Left ventricle myocardium inferior (tissue), 1 donor: Measurements from ENCODE around the gene NOS1AP. TPM values are rescaled to one million over a fixed set of nuclear protein-coding genes. Genes with fewer than 3 reads are reported as not detected.

Source experiments
- DNase-seq: peaks from one replicate; pipeline ENCODE4 v3.0.0-alpha.2; 2020
- H3K27ac ChIP-seq: fragments of 200-600 bp; replicated peaks from 2 replicates; pipeline ENCODE4 v1.8.0; 2021
- H3K27me3 ChIP-seq: fragments of 200-600 bp; 2 replicates; pipeline ENCODE4 v1.8.0; 2021; ENCODE audit warnings: low read depth
- H3K36me3 ChIP-seq: fragments of 200-600 bp; 2 replicates; pipeline ENCODE4 v1.8.0; 2021
- H3K4me1 ChIP-seq: fragments of 200-600 bp; 2 replicates; pipeline ENCODE4 v1.8.0; 2021
- H3K4me3 ChIP-seq: fragments of 200-600 bp; 2 replicates; pipeline ENCODE4 v1.8.0; 2021; ENCODE audit warnings: mild to moderate bottlenecking, moderate library complexity
- H3K9me3 ChIP-seq: fragments of 200-600 bp; replicated peaks from 2 replicates; pipeline ENCODE4 v1.8.0; 2021
- intact Hi-C: fragments of 100-400 bp; cut with micrococcal nuclease; formaldehyde crosslinking; loops from one replicate; pipeline ENCODE4 v1.11.0; 2022
- total RNA-seq: library from RNA; stranded (reverse); fragmentation: NEBNext Ultra II Directional; extraction: Animal tissue kit (Norgen Biotek cat#: 25700); gene quantifications from one replicate; pipeline ENCODE4 v1.2.1, GENCODE V29; 2021
- TF ChIP-seq, protein P1 (sequence below): fragments of 200-600 bp; IDR thresholded peaks from 2 replicates; pipeline ENCODE4 v1.8.0; 2021; ENCODE audit warnings: antibody characterized with exemption, mild to moderate bottlenecking, borderline replicate concordance
- donor health status: DM: no; HTN: yes; CAD: no; lungs with severe emphysema.

Gene NOS1AP
- total RNA-seq, 1 donor from 2014 or later: 6.2 TPM

DNA sequence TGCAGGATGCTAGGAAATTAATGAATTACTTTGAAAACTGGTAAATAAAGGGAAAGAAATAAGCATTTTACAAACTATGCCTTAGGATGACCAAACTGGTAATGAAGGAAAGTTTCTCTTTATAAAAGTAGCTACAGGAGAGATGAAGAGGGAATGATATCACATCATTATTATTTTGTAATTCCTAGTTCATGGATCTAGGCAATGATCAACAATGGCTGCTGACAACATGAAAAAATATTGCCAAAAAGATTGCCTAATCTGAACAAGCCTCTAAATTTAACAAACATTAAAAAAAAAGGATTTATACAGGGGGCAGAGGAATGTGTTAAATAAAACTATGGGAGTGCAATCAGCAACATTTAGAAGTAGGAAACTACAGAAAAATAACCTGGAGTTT lies 38.9 kb downstream of the NOS1AP start:
- Histone ChIP-seq H3K9me3 (no peaks in the 10 kb centered on the region), H3K4me3 (no peak overlapping the region), H3K27ac (no peak overlapping the region), H3K36me3 (no peaks in the 10 kb centered on the region), H3K4me1 (peaks cover 14% of the 10 kb centered on the region), H3K27me3 (no peaks in the 10 kb centered on the region)
- no peak for DNase-seq
- intact Hi-C loops: no loop called here
- TF ChIP-seq, protein P1, sequence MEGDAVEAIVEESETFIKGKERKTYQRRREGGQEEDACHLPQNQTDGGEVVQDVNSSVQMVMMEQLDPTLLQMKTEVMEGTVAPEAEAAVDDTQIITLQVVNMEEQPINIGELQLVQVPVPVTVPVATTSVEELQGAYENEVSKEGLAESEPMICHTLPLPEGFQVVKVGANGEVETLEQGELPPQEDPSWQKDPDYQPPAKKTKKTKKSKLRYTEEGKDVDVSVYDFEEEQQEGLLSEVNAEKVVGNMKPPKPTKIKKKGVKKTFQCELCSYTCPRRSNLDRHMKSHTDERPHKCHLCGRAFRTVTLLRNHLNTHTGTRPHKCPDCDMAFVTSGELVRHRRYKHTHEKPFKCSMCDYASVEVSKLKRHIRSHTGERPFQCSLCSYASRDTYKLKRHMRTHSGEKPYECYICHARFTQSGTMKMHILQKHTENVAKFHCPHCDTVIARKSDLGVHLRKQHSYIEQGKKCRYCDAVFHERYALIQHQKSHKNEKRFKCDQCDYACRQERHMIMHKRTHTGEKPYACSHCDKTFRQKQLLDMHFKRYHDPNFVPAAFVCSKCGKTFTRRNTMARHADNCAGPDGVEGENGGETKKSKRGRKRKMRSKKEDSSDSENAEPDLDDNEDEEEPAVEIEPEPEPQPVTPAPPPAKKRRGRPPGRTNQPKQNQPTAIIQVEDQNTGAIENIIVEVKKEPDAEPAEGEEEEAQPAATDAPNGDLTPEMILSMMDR: no peak

DNA sequence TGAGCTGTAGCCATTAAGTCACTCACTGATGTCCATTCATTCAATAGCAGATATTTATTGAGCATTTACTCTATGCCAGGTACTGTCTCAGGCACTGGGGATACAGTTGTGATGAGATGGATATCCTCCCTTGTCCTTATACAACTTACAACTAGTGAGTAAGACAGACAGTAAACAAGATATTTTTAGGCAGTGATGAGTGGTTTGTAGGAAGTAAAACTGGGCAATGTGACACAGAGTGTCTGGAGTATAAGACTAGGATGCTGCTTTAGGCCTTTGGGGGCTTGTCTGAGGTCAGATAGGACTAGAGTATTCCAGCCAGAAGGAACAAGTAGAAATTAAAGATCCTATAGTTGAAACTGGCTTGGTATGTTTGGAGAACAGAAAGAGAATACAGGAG lies 41.4 kb downstream of the NOS1AP start:
- Histone ChIP-seq H3K36me3 (no peaks in the 10 kb centered on the region), H3K4me3 (no peak overlapping the region), H3K27ac (no peak overlapping the region), H3K9me3 (no peaks in the 10 kb centered on the region), H3K4me1 (peaks cover 14% of the 10 kb centered on the region), H3K27me3 (no peaks in the 10 kb centered on the region)
- intact Hi-C loops: no loop called here
- no peak for DNase-seq
- TF ChIP-seq, protein P1: no peak

DNA sequence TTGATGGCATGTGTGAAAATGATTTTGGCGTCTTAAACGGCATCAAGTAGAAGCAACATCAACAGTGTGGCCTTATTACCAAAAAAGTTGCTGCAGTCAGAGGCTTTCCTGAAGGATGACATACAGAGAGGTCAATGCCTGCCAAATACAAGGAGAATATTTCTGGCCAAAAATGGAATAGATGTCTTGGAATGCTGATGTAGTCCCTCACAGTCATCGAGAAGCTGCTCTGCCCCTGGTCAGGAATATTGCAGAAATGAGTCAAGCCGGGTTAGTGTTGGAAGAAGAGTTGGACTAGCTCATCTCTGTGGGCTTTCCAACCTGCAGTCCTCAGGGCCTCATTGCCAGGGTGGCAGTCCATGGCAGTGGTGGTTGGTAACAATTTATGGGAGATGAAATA lies 42.1 kb downstream of the NOS1AP start:
- no peaks in the 10 kb centered on the region for H3K36me3 ChIP-seq
- intact Hi-C loops: no loop called here
- no peak overlapping the region for H3K27ac ChIP-seq
- peaks cover 14% of the 10 kb centered on the region for H3K4me1 ChIP-seq
- no peaks in the 10 kb centered on the region for H3K27me3 ChIP-seq
- no peak overlapping the region for H3K4me3 ChIP-seq
- TF ChIP-seq, protein P1: no peak
- H3K9me3 ChIP-seq: no peaks in the 10 kb centered on the region
- DNase-seq: no peak

DNA sequence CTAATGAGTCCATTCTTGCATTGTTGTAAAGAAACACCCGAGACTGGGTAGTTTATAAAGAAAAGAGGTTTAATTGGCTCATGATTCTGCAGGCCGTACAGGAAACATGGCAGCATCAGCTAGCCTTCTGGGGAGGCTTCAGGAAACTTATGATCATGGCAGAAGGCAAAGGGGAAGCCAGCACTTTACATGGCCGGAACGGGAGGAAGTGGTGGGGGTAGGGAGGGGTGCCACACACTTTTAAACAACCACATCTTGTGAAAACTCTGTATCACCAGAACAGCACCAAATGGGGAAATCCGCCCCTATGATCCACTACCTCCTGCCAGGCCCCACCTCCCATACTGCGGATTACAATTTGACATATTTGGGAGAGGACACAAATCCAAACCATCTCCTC lies 43.9 kb downstream of the NOS1AP start:
- TF ChIP-seq, protein P1: no peak
- no peaks in the 10 kb centered on the region for H3K36me3 ChIP-seq

DNA sequence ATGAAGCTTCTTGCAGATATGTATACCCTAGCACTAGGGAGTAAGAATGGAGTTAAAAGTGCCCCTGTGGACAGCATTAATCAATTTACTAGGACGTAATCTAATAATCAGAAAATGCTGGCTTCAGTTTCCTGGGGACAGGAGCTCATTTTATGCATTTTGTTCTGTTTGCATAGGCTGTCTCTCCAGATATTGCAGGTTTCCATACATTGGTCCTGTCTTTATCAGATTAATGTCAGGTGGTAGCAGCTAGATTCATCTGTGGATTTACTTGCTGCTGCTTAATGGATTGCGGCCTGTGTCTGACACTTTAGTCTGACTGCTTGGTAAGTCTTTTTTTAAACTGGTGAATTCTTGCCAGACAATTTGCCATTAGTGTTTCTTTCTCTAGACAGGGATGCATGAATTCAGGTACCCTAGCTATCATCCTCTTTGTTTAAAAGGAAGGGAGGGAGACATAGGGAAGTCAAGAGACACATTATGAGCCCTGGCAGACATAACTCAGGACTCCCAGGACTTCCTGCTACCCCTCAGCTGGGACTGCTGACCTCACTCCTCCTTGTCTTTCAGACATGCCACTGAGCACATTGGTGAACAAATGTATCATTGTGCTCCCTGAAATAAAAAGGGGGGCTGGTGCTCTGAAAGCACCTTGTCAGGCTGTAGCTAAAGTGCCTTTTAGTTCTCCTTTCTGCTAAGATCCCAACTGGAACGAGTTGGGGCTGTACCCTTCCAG lies 47.7 kb downstream of the NOS1AP start:
- Histone ChIP-seq H3K27me3 (no peaks in the 10 kb centered on the region), H3K27ac (no peak overlapping the region), H3K4me3 (no peak overlapping the region), H3K36me3 (no peaks in the 10 kb centered on the region), H3K4me1 (peaks cover 14% of the 10 kb centered on the region), H3K9me3 (no peaks in the 10 kb centered on the region)
- TF ChIP-seq, protein P1: no peak
- intact Hi-C loops: no loop called here
- DNase-seq: no peak

More for the DNA sequence above, 43.9 kb downstream of the NOS1AP start:
- H3K27ac ChIP-seq: no peak overlapping the region
- intact Hi-C loops: no loop called here
- peaks cover 24% of the 10 kb centered on the region for H3K4me1 ChIP-seq
- no peaks in the 10 kb centered on the region for H3K27me3 ChIP-seq
- DNase-seq: no peak
- no peak overlapping the region for H3K4me3 ChIP-seq
- no peaks in the 10 kb centered on the region for H3K9me3 ChIP-seq
